ENCODE results near the gene SEMA6A. TPM values are rescaled to one million over a fixed set of nuclear protein-coding genes. Genes with fewer than 3 reads are reported as not detected.

Gene SEMA6A
- total RNA-seq, 2 experiments from 2014 or later, result not detected

GRCh38 chr5:116504593-116505166 is 69.9 kb downstream of the SEMA6A start:
- intact Hi-C loops (cut with micrococcal nuclease), result no loop called here
- CTCF ChIA-PET, result no interaction called here
- no peak overlapping the region for H3K27ac Mint-ChIP-seq

GRCh38 chr5:116502616-116503015 is 72.0 kb downstream of the SEMA6A start:
- H3K4me1 Mint-ChIP-seq (ENCODE audit: low read depth), result no peaks in the 10 kb centered on the region
- intact Hi-C loops (cut with micrococcal nuclease), result no loop called here
- CTCF ChIA-PET, result no interaction called here
- no peaks in the 10 kb centered on the region for H3K9me3 Mint-ChIP-seq
- no peak overlapping the region for H3K4me3 Mint-ChIP-seq
- ATAC-seq (no peak), DNase-seq (no peak)
- H3K27ac Mint-ChIP-seq, result no peak overlapping the region
- POLR2A ChIA-PET, result no interaction called here
- H3K27me3 Mint-ChIP-seq, result no peaks in the 10 kb centered on the region
- no peaks in the 10 kb centered on the region for H3K36me3 Mint-ChIP-seq (ENCODE audit: low read depth)
- TF ChIP-seq CTCF (IDR thresholded peaks at IDR 0.05), result no peak

More at GRCh38 chr5:116504593-116505166, 69.9 kb downstream of the SEMA6A start:
- ATAC-seq (no peak), DNase-seq (no peak)
- POLR2A ChIA-PET, result no interaction called here
- no peaks in the 10 kb centered on the region for H3K4me1 Mint-ChIP-seq (ENCODE audit: low read depth)
- H3K4me3 Mint-ChIP-seq, result no peak overlapping the region
- H3K27me3 Mint-ChIP-seq, result no peaks in the 10 kb centered on the region
- no peak for TF ChIP-seq CTCF (IDR thresholded peaks at IDR 0.05)
- no peaks in the 10 kb centered on the region for H3K9me3 Mint-ChIP-seq
- H3K36me3 Mint-ChIP-seq (ENCODE audit: low read depth), result no peaks in the 10 kb centered on the region

DNA sequence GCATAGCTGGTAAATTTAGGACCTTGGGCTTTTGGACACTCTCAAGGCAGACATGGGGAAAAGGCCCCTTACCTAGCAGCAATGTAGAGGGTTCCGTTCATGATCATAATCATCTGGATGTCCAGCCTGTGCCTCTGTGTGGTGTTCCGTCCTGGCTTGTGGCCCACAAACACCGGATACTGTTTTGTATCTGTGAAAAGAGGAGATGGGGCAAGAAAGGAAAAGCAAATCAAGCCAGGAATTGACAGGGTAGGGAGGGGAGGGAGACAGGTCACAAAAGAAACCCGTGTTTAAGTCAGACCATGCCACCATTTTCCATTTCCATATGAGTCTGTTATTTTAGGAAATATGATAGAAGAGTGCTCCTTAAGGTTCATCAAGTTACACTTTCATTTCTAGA is 72.5 kb downstream of the SEMA6A start:
- H3K4me3 Mint-ChIP-seq, result no peak overlapping the region
- no peaks in the 10 kb centered on the region for H3K4me1 Mint-ChIP-seq (ENCODE audit: low read depth)
- DNase-seq (no peak), ATAC-seq (no peak)
- no peak for TF ChIP-seq CTCF (IDR thresholded peaks at IDR 0.05)
- no peaks in the 10 kb centered on the region for H3K9me3 Mint-ChIP-seq
- CTCF ChIA-PET, result no interaction called here
- H3K36me3 Mint-ChIP-seq (ENCODE audit: low read depth), result no peaks in the 10 kb centered on the region
- no peak overlapping the region for H3K27ac Mint-ChIP-seq
- POLR2A ChIA-PET, result no interaction called here
- no peaks in the 10 kb centered on the region for H3K27me3 Mint-ChIP-seq
- intact Hi-C loops (cut with micrococcal nuclease), result no loop called here

DNA sequence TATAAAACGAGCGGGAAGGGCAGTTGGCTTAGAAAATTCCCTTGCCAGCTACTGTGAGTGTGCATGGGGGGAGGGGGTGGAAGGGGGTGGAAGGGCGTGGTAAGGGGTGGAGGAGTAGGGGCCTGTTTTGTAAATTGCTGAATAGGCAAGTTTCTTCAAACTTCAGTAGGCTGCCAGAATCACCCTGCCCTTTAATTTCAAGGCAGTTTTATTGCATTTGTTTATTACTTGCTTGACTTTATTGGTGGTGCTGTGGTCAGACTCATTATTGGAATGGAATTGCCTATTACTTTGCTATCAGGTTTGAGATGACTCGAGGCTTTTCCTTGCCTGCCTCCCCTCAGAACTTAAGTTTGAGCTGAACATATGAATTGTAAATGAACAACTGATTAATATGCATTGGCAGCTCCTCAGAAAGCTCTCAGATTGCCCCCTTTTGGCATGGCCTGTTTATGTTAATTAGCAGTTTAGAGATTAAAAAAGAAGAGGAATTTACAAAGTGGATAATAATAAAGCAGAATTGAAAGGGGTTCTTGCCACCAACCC is 76.0 kb downstream of the SEMA6A start:
- no peak for TF ChIP-seq CTCF (IDR thresholded peaks at IDR 0.05)

GRCh38 chr5:116497631-116498030 is 77.0 kb downstream of the SEMA6A start:
- no peaks in the 10 kb centered on the region for H3K4me1 Mint-ChIP-seq (ENCODE audit: low read depth)
- CTCF ChIA-PET, result interaction anchor here (0.9 to 1.0 kb wide), 3 partner anchors 27 to 268 kb away, joined by 3 read pairs; no protein-coding TSS in a partner anchor
- no peak overlapping the region for H3K4me3 Mint-ChIP-seq
- no peaks in the 10 kb centered on the region for H3K36me3 Mint-ChIP-seq (ENCODE audit: low read depth)
- ATAC-seq (no peak), DNase-seq (no peak)
- H3K9me3 Mint-ChIP-seq, result no peaks in the 10 kb centered on the region
- intact Hi-C loops (cut with micrococcal nuclease), result no loop called here
- H3K27me3 Mint-ChIP-seq, result no peaks in the 10 kb centered on the region
- POLR2A ChIA-PET, result no interaction called here
- no peak overlapping the region for H3K27ac Mint-ChIP-seq
- TF ChIP-seq CTCF (IDR thresholded peaks at IDR 0.05), result no peak

More for the DNA sequence above, 76.0 kb downstream of the SEMA6A start:
- Mint-ChIP-seq H3K36me3 (ENCODE audit: low read depth) (no peaks in the 10 kb centered on the region), H3K9me3 (no peaks in the 10 kb centered on the region), H3K4me1 (ENCODE audit: low read depth) (no peaks in the 10 kb centered on the region), H3K27me3 (no peaks in the 10 kb centered on the region), H3K27ac (no peak overlapping the region), H3K4me3 (no peak overlapping the region)
- CTCF ChIA-PET, result interaction anchor here (1.0 kb wide), 2 partner anchors 31 to 269 kb away, joined by 3 read pairs; no protein-coding TSS in a partner anchor
- DNase-seq, result no peak
- ATAC-seq, result no peak
- intact Hi-C loops (cut with micrococcal nuclease), result no loop called here
- POLR2A ChIA-PET, result no interaction called here
